ENCODE results near the gene FAM221B.

Gene FAM221B

DNA sequence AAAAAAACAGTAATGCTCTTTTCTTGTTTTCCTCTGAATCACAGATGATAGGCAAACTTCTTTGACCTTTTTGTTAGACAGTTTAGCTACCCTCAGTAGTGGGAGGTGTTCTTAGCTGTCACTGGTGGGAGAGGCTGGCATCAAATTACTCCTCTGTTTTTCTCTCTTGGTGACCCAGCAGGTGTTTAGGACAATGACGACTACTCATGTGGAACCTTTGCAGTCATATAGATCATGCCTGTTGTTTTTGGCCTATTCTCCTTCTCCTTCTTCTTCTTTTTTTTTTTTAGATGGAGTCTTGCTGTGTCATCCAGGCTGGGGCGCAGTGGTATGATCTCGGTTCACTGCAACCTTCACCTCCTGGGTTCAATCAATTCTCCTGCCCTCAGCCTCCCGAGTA is 52.5 kb downstream of the FAM221B start:
- no peak for DNase-seq (ENCODE audit: low spot score)

DNA sequence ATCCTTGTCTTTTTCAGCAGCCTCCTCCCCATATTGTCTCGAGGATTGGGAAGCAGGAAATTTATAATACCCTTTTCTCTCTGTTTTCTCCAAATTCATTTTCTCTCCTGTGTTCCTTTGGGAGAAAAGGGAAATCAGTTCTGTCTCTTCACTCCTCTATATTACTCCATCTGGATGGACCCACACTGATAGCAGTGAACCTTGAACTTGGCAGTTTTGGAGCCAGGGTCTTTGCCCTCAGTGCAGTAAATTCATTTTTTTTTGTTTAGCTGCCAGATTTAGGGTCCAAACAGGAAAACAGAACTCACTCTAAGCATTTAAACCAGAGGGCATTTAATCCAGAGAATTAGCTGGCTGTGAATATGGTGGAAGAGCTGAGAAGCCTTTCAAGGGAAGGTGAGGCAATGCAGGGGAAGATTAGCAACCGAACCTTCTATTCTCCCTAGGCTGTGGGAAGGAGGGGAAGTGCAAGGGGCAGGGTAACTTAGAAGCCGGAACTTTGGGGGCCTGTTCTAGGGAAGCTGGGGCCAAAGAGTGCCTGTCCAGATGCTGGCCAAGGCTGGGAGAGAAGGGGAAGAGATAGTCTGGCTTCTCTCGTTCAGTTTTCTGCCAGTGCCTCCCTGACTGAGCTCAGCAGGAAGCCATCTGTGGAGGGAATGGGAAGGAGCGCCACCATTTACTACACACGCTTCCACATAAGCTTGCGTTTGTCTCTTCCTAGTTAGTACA is 53.5 kb downstream of the FAM221B start:
- Histone ChIP-seq H3K9me3 (ENCODE audit: severe bottlenecking) (no peaks in the 10 kb centered on the region), H3K4me1 (ENCODE audit: insufficient read depth, poor library complexity, severe bottlenecking) (peaks cover 16% of the 10 kb centered on the region), H3K36me3 (ENCODE audit: low read depth) (no peaks in the 10 kb centered on the region), H3K27ac (ENCODE audit: poor library complexity, severe bottlenecking) (no peak overlapping the region), H3K27me3 (ENCODE audit: insufficient read depth, poor library complexity, severe bottlenecking) (no peaks in the 10 kb centered on the region), H3K4me3 (ENCODE audit: severe bottlenecking) (no peak overlapping the region)
- no peak for DNase-seq (ENCODE audit: low spot score)
- ATAC-seq (ENCODE audit: low read depth): no peak
- TF ChIP-seq, protein P1, sequence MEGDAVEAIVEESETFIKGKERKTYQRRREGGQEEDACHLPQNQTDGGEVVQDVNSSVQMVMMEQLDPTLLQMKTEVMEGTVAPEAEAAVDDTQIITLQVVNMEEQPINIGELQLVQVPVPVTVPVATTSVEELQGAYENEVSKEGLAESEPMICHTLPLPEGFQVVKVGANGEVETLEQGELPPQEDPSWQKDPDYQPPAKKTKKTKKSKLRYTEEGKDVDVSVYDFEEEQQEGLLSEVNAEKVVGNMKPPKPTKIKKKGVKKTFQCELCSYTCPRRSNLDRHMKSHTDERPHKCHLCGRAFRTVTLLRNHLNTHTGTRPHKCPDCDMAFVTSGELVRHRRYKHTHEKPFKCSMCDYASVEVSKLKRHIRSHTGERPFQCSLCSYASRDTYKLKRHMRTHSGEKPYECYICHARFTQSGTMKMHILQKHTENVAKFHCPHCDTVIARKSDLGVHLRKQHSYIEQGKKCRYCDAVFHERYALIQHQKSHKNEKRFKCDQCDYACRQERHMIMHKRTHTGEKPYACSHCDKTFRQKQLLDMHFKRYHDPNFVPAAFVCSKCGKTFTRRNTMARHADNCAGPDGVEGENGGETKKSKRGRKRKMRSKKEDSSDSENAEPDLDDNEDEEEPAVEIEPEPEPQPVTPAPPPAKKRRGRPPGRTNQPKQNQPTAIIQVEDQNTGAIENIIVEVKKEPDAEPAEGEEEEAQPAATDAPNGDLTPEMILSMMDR (IDR thresholded peaks at IDR 0.05; ENCODE audit: poor library complexity, severe bottlenecking): no peak

More for the DNA sequence above, 52.5 kb downstream of the FAM221B start:
- TF ChIP-seq, protein P1 (IDR thresholded peaks at IDR 0.05; ENCODE audit: poor library complexity, severe bottlenecking): no peak
- ATAC-seq (ENCODE audit: low read depth): no peak
- H3K4me3 ChIP-seq (ENCODE audit: severe bottlenecking): no peak overlapping the region
- peaks cover 14% of the 10 kb centered on the region for H3K4me1 ChIP-seq (ENCODE audit: insufficient read depth, poor library complexity, severe bottlenecking)
- no peaks in the 10 kb centered on the region for H3K36me3 ChIP-seq (ENCODE audit: low read depth)
- H3K9me3 ChIP-seq (ENCODE audit: severe bottlenecking): no peaks in the 10 kb centered on the region
- no peaks in the 10 kb centered on the region for H3K27me3 ChIP-seq (ENCODE audit: insufficient read depth, poor library complexity, severe bottlenecking)
- no peak overlapping the region for H3K27ac ChIP-seq (ENCODE audit: poor library complexity, severe bottlenecking)

DNA sequence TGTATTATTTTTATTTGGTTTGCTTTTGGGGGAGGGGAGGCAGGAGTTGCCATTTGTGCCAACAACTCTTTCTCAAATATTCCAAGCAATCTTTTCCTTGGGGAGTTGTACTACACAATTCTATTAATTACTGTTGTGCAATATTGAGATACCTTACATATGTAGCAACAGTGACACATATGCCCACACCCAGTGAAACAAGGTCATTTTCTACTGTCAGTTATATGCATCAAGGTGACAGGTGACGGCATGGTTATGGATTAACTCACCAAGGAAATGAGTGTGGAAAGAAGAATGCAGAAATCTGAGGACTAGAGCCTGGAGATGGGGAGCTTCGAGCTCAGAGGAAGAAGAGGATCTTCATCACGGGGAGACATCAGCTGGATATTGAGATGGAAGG is 56.6 kb downstream of the FAM221B start:
- H3K4me1 ChIP-seq (ENCODE audit: insufficient read depth, poor library complexity, severe bottlenecking): peaks cover 16% of the 10 kb centered on the region
- no peaks in the 10 kb centered on the region for H3K27me3 ChIP-seq (ENCODE audit: insufficient read depth, poor library complexity, severe bottlenecking)
- H3K4me3 ChIP-seq (ENCODE audit: severe bottlenecking): no peak overlapping the region
- peak; percentile 85 for ATAC-seq (ENCODE audit: low read depth)
- H3K36me3 ChIP-seq (ENCODE audit: low read depth): no peaks in the 10 kb centered on the region
- no peaks in the 10 kb centered on the region for H3K9me3 ChIP-seq (ENCODE audit: severe bottlenecking)
- no peak for DNase-seq (ENCODE audit: low spot score)
- H3K27ac ChIP-seq (ENCODE audit: poor library complexity, severe bottlenecking): peak overlapping the region; percentile 58
- TF ChIP-seq, protein P1 (IDR thresholded peaks at IDR 0.05; ENCODE audit: poor library complexity, severe bottlenecking): no peak

DNA sequence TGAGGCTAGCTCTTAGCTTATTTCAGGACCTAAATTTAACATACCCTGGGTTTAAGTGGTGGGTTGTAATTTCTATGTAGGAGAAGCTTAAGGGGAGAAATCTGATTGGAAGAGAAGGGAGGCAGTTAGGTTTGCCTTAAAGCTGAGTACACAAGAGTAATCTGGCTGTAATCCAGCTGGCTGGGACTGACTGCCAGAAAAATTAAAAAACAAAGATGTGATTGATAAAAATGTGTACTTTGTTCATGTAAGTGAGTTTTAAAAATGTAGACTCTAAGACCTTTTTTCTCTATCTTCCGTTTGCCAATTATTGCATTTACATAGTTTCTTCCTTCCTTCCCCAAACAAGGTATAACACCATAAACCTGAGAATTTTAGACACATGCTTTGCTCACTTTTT is 57.0 kb downstream of the FAM221B start:
- Histone ChIP-seq H3K27ac (ENCODE audit: poor library complexity, severe bottlenecking) (peak overlapping the region; percentile 58), H3K36me3 (ENCODE audit: low read depth) (no peaks in the 10 kb centered on the region)
- no peak for DNase-seq (ENCODE audit: low spot score)

DNA sequence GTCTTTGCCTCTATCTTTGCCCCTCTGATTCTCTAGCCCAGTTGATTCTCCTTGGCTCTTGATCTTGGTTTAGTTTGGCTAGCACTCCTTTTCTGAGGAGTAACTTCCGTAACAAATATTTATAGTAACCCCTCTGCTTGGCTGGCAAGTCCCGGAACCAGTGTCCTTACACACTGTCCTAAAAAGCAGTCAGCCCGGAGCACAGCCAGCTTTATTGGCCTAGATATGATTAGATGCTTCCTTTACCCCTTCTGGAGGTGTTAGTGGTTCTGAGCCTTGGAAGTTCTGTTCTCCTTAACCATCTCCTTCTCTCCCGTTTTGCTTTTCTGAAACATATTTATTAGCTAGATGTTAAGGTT is 57.5 kb downstream of the FAM221B start:
- no peak for DNase-seq (ENCODE audit: low spot score)
- H3K27me3 ChIP-seq (ENCODE audit: insufficient read depth, poor library complexity, severe bottlenecking): no peaks in the 10 kb centered on the region
- peaks cover 16% of the 10 kb centered on the region for H3K4me1 ChIP-seq (ENCODE audit: insufficient read depth, poor library complexity, severe bottlenecking)
- H3K27ac ChIP-seq (ENCODE audit: poor library complexity, severe bottlenecking): peak overlapping the region; percentile 58
- H3K4me3 ChIP-seq (ENCODE audit: severe bottlenecking): no peak overlapping the region
- TF ChIP-seq, protein P1 (IDR thresholded peaks at IDR 0.05; ENCODE audit: poor library complexity, severe bottlenecking): no peak
- ATAC-seq (ENCODE audit: low read depth): no peak
- no peaks in the 10 kb centered on the region for H3K36me3 ChIP-seq (ENCODE audit: low read depth)
- no peaks in the 10 kb centered on the region for H3K9me3 ChIP-seq (ENCODE audit: severe bottlenecking)

More for the DNA sequence above, 57.0 kb downstream of the FAM221B start:
- peak; percentile 47; the same call in 2 of the 3 replicates for ATAC-seq (ENCODE audit: low read depth)
- Histone ChIP-seq H3K27me3 (ENCODE audit: insufficient read depth, poor library complexity, severe bottlenecking) (no peaks in the 10 kb centered on the region), H3K9me3 (ENCODE audit: severe bottlenecking) (no peaks in the 10 kb centered on the region), H3K4me3 (ENCODE audit: severe bottlenecking) (no peak overlapping the region), H3K4me1 (ENCODE audit: insufficient read depth, poor library complexity, severe bottlenecking) (peaks cover 16% of the 10 kb centered on the region)
- TF ChIP-seq, protein P1 (IDR thresholded peaks at IDR 0.05; ENCODE audit: poor library complexity, severe bottlenecking): no peak

Data from RWPE2 (cell line).